ENCODE measurements around the gene GNG2.

GNG2 gene

DNA sequence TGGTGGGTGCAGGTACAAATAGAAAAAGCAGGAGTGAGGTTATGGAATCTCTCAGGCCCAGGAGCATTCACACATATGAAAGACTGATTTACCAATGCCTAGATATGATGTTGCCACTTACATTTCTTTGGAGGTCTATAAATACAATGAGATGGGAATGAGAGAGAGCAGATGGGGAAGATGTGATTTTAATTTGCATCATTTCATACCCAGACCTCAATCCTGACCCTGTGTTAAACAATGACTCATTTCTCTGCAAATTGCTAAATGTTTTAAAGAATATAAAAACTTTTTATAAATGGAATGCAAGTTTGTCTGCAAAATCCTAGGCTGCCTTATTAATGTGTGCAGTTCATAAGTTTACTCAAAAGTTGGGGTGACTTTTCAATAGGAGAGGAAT is 38.6 kb upstream of the GNG2 start:
- Histone ChIP-seq H3K27ac (ENCODE audit: poor library complexity, severe bottlenecking) (no peak overlapping the region), H3K27me3 (ENCODE audit: insufficient read depth, poor library complexity, severe bottlenecking) (no peaks in the 10 kb centered on the region), H3K4me3 (ENCODE audit: severe bottlenecking) (no peak overlapping the region), H3K9me3 (ENCODE audit: severe bottlenecking) (no peaks in the 10 kb centered on the region), H3K4me1 (ENCODE audit: insufficient read depth, poor library complexity, severe bottlenecking) (no peaks in the 10 kb centered on the region), H3K36me3 (ENCODE audit: low read depth) (no peaks in the 10 kb centered on the region)
- no peak for DNase-seq (ENCODE audit: low spot score)
- TF ChIP-seq, protein P1, sequence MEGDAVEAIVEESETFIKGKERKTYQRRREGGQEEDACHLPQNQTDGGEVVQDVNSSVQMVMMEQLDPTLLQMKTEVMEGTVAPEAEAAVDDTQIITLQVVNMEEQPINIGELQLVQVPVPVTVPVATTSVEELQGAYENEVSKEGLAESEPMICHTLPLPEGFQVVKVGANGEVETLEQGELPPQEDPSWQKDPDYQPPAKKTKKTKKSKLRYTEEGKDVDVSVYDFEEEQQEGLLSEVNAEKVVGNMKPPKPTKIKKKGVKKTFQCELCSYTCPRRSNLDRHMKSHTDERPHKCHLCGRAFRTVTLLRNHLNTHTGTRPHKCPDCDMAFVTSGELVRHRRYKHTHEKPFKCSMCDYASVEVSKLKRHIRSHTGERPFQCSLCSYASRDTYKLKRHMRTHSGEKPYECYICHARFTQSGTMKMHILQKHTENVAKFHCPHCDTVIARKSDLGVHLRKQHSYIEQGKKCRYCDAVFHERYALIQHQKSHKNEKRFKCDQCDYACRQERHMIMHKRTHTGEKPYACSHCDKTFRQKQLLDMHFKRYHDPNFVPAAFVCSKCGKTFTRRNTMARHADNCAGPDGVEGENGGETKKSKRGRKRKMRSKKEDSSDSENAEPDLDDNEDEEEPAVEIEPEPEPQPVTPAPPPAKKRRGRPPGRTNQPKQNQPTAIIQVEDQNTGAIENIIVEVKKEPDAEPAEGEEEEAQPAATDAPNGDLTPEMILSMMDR (IDR thresholded peaks at IDR 0.05; ENCODE audit: poor library complexity, severe bottlenecking): no peak
- no peak for ATAC-seq (ENCODE audit: low read depth)

DNA sequence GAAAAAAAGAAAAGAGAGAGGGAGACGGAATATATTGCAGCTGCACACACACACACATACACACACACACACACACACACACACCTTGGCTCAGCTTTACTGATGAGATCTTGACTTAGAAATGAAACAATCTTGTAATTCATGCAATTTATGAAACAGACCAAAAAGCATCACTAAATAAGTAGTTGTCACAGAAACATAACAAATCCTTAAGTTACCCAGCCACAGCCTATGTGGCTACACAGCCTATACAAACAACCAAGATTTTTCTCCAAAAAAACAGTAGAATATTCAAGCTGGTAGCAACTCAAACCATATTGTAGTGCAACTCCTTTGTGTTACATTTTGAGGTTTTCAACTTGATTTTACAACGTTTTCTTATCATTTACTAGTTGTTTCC is 37.9 kb upstream of the GNG2 start:
- no peaks in the 10 kb centered on the region for H3K9me3 ChIP-seq (ENCODE audit: severe bottlenecking)
- ATAC-seq (ENCODE audit: low read depth) (no peak), DNase-seq (ENCODE audit: low spot score) (no peak)
- no peaks in the 10 kb centered on the region for H3K4me1 ChIP-seq (ENCODE audit: insufficient read depth, poor library complexity, severe bottlenecking)
- TF ChIP-seq, protein P1 (IDR thresholded peaks at IDR 0.05; ENCODE audit: poor library complexity, severe bottlenecking): no peak
- no peaks in the 10 kb centered on the region for H3K36me3 ChIP-seq (ENCODE audit: low read depth)
- H3K27ac ChIP-seq (ENCODE audit: poor library complexity, severe bottlenecking): no peak overlapping the region
- H3K27me3 ChIP-seq (ENCODE audit: insufficient read depth, poor library complexity, severe bottlenecking): no peaks in the 10 kb centered on the region
- no peak overlapping the region for H3K4me3 ChIP-seq (ENCODE audit: severe bottlenecking)

DNA sequence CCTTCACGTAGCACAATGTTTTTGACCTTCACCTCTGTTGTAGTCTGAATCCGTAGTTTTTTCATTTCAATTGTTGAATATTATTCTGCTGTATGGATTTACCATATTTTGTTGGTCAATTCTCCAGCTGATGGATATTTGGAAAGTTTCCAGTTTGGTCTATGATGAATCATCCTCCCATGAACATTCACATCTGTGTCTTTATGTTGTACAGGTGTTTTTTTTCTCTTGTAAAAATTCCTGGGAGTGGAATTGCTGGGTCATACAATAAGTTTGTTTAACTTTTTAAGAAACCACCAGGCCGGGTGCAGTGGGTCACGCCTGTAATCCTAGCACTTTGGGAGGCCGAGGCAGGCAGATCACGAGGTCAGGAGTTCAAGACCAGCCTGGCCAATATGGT is 36.7 kb upstream of the GNG2 start:
- Histone ChIP-seq H3K27ac (ENCODE audit: poor library complexity, severe bottlenecking) (no peak overlapping the region), H3K9me3 (ENCODE audit: severe bottlenecking) (no peaks in the 10 kb centered on the region), H3K4me1 (ENCODE audit: insufficient read depth, poor library complexity, severe bottlenecking) (peaks cover 7% of the 10 kb centered on the region), H3K27me3 (ENCODE audit: insufficient read depth, poor library complexity, severe bottlenecking) (no peaks in the 10 kb centered on the region), H3K36me3 (ENCODE audit: low read depth) (no peaks in the 10 kb centered on the region), H3K4me3 (ENCODE audit: severe bottlenecking) (no peak overlapping the region)
- ATAC-seq (ENCODE audit: low read depth) (peak; percentile 47), DNase-seq (ENCODE audit: low spot score) (no peak)
- TF ChIP-seq, protein P1 (IDR thresholded peaks at IDR 0.05; ENCODE audit: poor library complexity, severe bottlenecking): no peak

DNA sequence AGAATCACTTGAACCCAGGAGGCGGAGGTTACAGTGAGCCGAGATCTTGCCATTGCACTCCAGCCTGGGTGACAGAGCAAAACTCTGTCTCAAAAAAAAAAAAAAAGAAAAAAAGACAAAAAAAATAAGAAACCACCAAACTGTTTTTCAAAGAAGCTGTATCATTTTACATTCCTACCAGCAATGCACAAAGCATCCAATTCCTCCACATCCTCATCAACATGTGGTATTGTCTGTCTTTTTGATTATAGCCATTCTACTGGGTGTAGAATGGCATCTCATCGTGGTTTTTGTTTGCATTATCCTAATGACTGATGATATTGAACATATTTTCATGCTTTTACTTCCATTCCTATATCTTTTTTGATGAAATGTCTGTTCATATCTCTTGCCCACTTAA is 36.2 kb upstream of the GNG2 start:
- H3K4me1 ChIP-seq (ENCODE audit: insufficient read depth, poor library complexity, severe bottlenecking): peaks cover 7% of the 10 kb centered on the region
- H3K27ac ChIP-seq (ENCODE audit: poor library complexity, severe bottlenecking): no peak overlapping the region
- no peak overlapping the region for H3K4me3 ChIP-seq (ENCODE audit: severe bottlenecking)
- TF ChIP-seq, protein P1 (IDR thresholded peaks at IDR 0.05; ENCODE audit: poor library complexity, severe bottlenecking): no peak
- ATAC-seq (ENCODE audit: low read depth) (no peak), DNase-seq (ENCODE audit: low spot score) (no peak)
- H3K9me3 ChIP-seq (ENCODE audit: severe bottlenecking): no peaks in the 10 kb centered on the region
- no peaks in the 10 kb centered on the region for H3K27me3 ChIP-seq (ENCODE audit: insufficient read depth, poor library complexity, severe bottlenecking)
- no peaks in the 10 kb centered on the region for H3K36me3 ChIP-seq (ENCODE audit: low read depth)

DNA sequence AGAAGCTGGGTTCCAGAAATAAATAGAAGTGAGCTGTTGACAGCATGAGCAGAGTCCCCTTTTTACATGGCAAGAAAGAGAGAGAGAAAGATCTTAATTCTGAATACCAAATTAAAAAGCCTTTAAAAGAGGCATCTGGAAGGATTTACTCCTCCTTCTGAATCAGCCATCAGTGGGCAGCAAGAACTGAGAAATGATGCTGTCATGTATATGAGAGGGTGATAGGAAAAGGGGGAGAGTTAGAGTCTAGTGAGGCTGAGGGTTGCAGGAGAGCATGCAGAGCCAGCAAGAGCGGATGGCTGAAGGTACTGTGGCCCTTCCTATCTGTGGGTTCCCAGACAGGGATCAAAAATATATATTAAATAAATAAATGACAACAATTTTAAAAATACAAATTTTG is 34.5 kb upstream of the GNG2 start:
- H3K36me3 ChIP-seq (ENCODE audit: low read depth): no peaks in the 10 kb centered on the region
- H3K27ac ChIP-seq (ENCODE audit: poor library complexity, severe bottlenecking): no peak overlapping the region
- ATAC-seq (ENCODE audit: low read depth) (no peak), DNase-seq (ENCODE audit: low spot score) (no peak)
- H3K4me3 ChIP-seq (ENCODE audit: severe bottlenecking): no peak overlapping the region
- H3K4me1 ChIP-seq (ENCODE audit: insufficient read depth, poor library complexity, severe bottlenecking): peaks cover 7% of the 10 kb centered on the region
- TF ChIP-seq, protein P1 (IDR thresholded peaks at IDR 0.05; ENCODE audit: poor library complexity, severe bottlenecking): no peak
- no peaks in the 10 kb centered on the region for H3K27me3 ChIP-seq (ENCODE audit: insufficient read depth, poor library complexity, severe bottlenecking)
- no peaks in the 10 kb centered on the region for H3K9me3 ChIP-seq (ENCODE audit: severe bottlenecking)

Data from RWPE2 (cell line).